Measurements from ENCODE around the gene CLGN. TPM values are rescaled to one million over a fixed set of nuclear protein-coding genes. Genes with fewer than 3 reads are reported as not detected.

Gene CLGN
- total RNA-seq, 1 experiment from 2014 or later, result 2.9 TPM

GRCh38 chr4:140395668-140396067 lies 31.8 kb downstream of the CLGN start:
- H3K27me3 Mint-ChIP-seq (ENCODE audit: low read depth), result no peaks in the 10 kb centered on the region; the same call in 1 of the 2 replicates
- Histone ChIP-seq H4K91ac (ENCODE audit: insufficient read length, low read depth, low read length) (no peak overlapping the region), H4K5ac (ENCODE audit: insufficient read length, low read depth, low read length) (no peak overlapping the region), H3K9me3 (ENCODE audit: control insufficient read depth, low read depth, low read length) (no peaks in the 10 kb centered on the region), H3K56ac (ENCODE audit: insufficient read length, low read depth, low read length) (no peak overlapping the region), H3K4ac (ENCODE audit: low read depth, low read length) (no peak overlapping the region), H3K9ac (ENCODE audit: extremely low read depth, insufficient read length, low read length) (no peak overlapping the region), H2AK5ac (ENCODE audit: insufficient read length, low read length) (no peak overlapping the region), H2BK120ac (ENCODE audit: low read depth, low read length, poor library complexity, severe bottlenecking) (no peak overlapping the region), H2BK12ac (ENCODE audit: insufficient read length, low read depth, low read length) (no peak overlapping the region), H3K14ac (ENCODE audit: insufficient read depth, low read length) (no peak overlapping the region), H2BK5ac (ENCODE audit: insufficient read length, low read length) (no peak overlapping the region), H3K79me2 (ENCODE audit: insufficient read depth, low read length) (no peaks in the 10 kb centered on the region), H4K20me1 (ENCODE audit: control insufficient read depth, insufficient read depth, insufficient read length) (no peaks in the 10 kb centered on the region), H2AFZ (ENCODE audit: low read length) (no peak overlapping the region), H3T11ph (ENCODE audit: low read length) (no peak overlapping the region), H4K8ac (replicated peaks; ENCODE audit: insufficient read length, low read depth, low read length) (no peak overlapping the region), H3K18ac (ENCODE audit: insufficient read length, low read depth, low read length) (no peak overlapping the region), H2BK20ac (ENCODE audit: low read depth, low read length, poor library complexity, severe bottlenecking) (no peak overlapping the region), H2BK15ac (ENCODE audit: low read depth, low read length) (no peak overlapping the region), H3K27ac (ENCODE audit: insufficient read length, low read depth, low read length) (no peak overlapping the region), H3K27me3 (ENCODE audit: insufficient read depth, low read length) (no peaks in the 10 kb centered on the region), H3K23me2 (ENCODE audit: insufficient read length, low read depth, low read length, poor library complexity, severe bottlenecking) (no peaks in the 10 kb centered on the region), H3K79me1 (ENCODE audit: insufficient read depth, low read depth, low read length, poor library complexity, severe bottlenecking) (no peaks in the 10 kb centered on the region), H3K4me1 (ENCODE audit: insufficient read depth, low read length) (no peaks in the 10 kb centered on the region), H3K23ac (ENCODE audit: insufficient read length, low read depth, low read length) (no peak overlapping the region), H3K4me2 (ENCODE audit: insufficient read depth, insufficient read length, low read length) (no peak overlapping the region)
- no peaks in the 10 kb centered on the region for H3K9me3 Mint-ChIP-seq
- H3K27ac Mint-ChIP-seq, result no peak overlapping the region
- TF ChIP-seq CTCF (conservative IDR thresholded peaks at IDR 0.05), result peak; percentile 35; the same call in 2 of the 3 replicates
- no CpG with 5 or more reads among the region's 5 CpGs for WGBS (ENCODE audit: extremely low coverage, insufficient read length, low lambda C conversion rate)
- H3K36me3 Mint-ChIP-seq (ENCODE audit: insufficient read depth in 1 of 3, low read depth in 3 of 3), result no peaks in the 10 kb centered on the region
- DNase-seq, result no peak
- no peaks in the 10 kb centered on the region for H3K4me1 Mint-ChIP-seq
- H3K4me3 Mint-ChIP-seq, result no peak overlapping the region

Data from H9 (cell line).